ENCODE measurements around the gene FAM83E. TPM values are rescaled to one million over a fixed set of nuclear protein-coding genes. Genes with fewer than 3 reads are reported as not detected.

The FAM83E gene
- total RNA-seq, 1 experiment from 2014 or later, result 8.8 TPM

GRCh38 chr19:48629599-48630295 is 14.9 kb upstream of the FAM83E start (continued):
- peak; percentile 37; the same call in 1 of the 2 replicates for TF ChIP-seq FOXP4 (CRISPR knock-in tag; IDR thresholded peaks at IDR 0.05)
- 0 out of 2 replicates have a peak, but pooled peaks have one; percentile 65 for TF ChIP-seq ZNF232 (CRISPR knock-in tag; IDR thresholded peaks at IDR 0.05)
- no peak for TF ChIP-seq ZNF416 (CRISPR knock-in tag; IDR thresholded peaks at IDR 0.05)
- TF ChIP-seq STAT6 (CRISPR knock-in tag; conservative IDR thresholded peaks at IDR 0.05; ENCODE audit: low read depth), result 0 out of 2 replicates have a peak, but pooled peaks have one; percentile 24
- no peak for TF ChIP-seq GABPB1 (CRISPR knock-in tag; IDR thresholded peaks at IDR 0.05)
- peak; percentile 63 for TF ChIP-seq ZBTB43 (CRISPR knock-in tag; IDR thresholded peaks at IDR 0.05)
- peak; percentile 19; the same call in 1 of the 2 replicates for TF ChIP-seq NFE2L1 (CRISPR knock-in tag; IDR thresholded peaks at IDR 0.05)
- TF ChIP-seq NR3C1 (CRISPR knock-in tag; conservative IDR thresholded peaks at IDR 0.05; ENCODE audit: low read depth), result no peak
- peak; percentile 73 for TF ChIP-seq MAX (CRISPR knock-in tag; IDR thresholded peaks at IDR 0.05)
- no peak for TF ChIP-seq RORB (CRISPR knock-in tag; IDR thresholded peaks at IDR 0.05)
- no peak for TF ChIP-seq ZNF671 (CRISPR knock-in tag; IDR thresholded peaks at IDR 0.05)
- TF ChIP-seq CBFB (CRISPR knock-in tag; IDR thresholded peaks at IDR 0.05; ENCODE audit: low read depth), result no peak
- TF ChIP-seq ZNF138 (CRISPR knock-in tag; conservative IDR thresholded peaks at IDR 0.05), result no peak; the same call in 1 of the 2 replicates
- peak; percentile 66 for TF ChIP-seq ETV6 (CRISPR knock-in tag; IDR thresholded peaks at IDR 0.05)
- peak; percentile 5; the same call in 1 of the 2 replicates for TF ChIP-seq HMGXB4 (CRISPR knock-in tag; IDR thresholded peaks at IDR 0.05)
- no peak for TF ChIP-seq TCF7 (CRISPR knock-in tag; IDR thresholded peaks at IDR 0.05; ENCODE audit: low read depth)
- no peak for TF ChIP-seq JUN (CRISPR knock-in tag; IDR thresholded peaks at IDR 0.05)
- no peak for TF ChIP-seq ZNF532 (CRISPR knock-in tag; IDR thresholded peaks at IDR 0.05; ENCODE audit: borderline replicate concordance)
- no peak for TF ChIP-seq OVOL2 (CRISPR knock-in tag; IDR thresholded peaks at IDR 0.05; ENCODE audit: borderline replicate concordance)
- no peak for TF ChIP-seq CDX4 (CRISPR knock-in tag; IDR thresholded peaks at IDR 0.05; ENCODE audit: borderline replicate concordance)
- TF ChIP-seq ATF2 (CRISPR knock-in tag; IDR thresholded peaks at IDR 0.05; ENCODE audit: borderline replicate concordance, low read depth), result 0 out of 2 replicates have a peak, but pooled peaks have one; percentile 46
- no peak for TF ChIP-seq NFATC4 (CRISPR knock-in tag; IDR thresholded peaks at IDR 0.05)
- TF ChIP-seq USF1 (CRISPR knock-in tag; IDR thresholded peaks at IDR 0.05), result no peak
